Thyroid gland (tissue), 4 donors: ENCODE measurements around the gene CARD14. TPM values are rescaled to one million over a fixed set of nuclear protein-coding genes. Genes with fewer than 3 reads are reported as not detected.

Experiments used
- DNase-seq, 2 donors: peaks; one replicate each; pipeline ENCODE4 v3.0.0-alpha.2; 2019
- H3K27ac ChIP-seq, 3 donors: fragments of 200-600 bp; sonication (generic); 1 replicate in 2 of 3; 2 replicates in 1 of 3; pipeline ENCODE4 v1.5.1; 2016 to 2019; ENCODE audit warnings: mild to moderate bottlenecking in 1 of 3, moderate library complexity in 1 of 3
- H3K27me3 ChIP-seq: fragments of 200-600 bp; sonication (generic); one replicate; pipeline ENCODE4 v1.5.1; 2019
- H3K36me3 ChIP-seq, 2 donors: fragments of 200-600 bp; sonication (generic); one replicate each; pipeline ENCODE4 v1.5.1; 2016 to 2019
- H3K4me1 ChIP-seq, 2 donors: fragments of 200-600 bp; sonication (generic); one replicate each; pipeline ENCODE4 v1.5.1; 2017 to 2019
- H3K4me3 ChIP-seq, 3 donors: fragments of 200-600 bp; sonication (generic); replicated peaks in 1 of 3; 1 replicate in 2 of 3; 2 replicates in 1 of 3; pipeline ENCODE4 v1.5.1; 2016; ENCODE audit warnings: mild to moderate bottlenecking in 1 of 3
- H3K9me3 ChIP-seq: fragments of 200-600 bp; sonication (generic); one replicate; pipeline ENCODE4 v1.5.1; 2017
- POLR2A ChIP-seq, 2 donors: fragments of 450-650 bp; IDR thresholded peaks; one replicate each; pipeline ENCODE4 v1.6.1; 2017; ENCODE audit warnings: antibody characterized with exemption in 2 of 2, mild to moderate bottlenecking in 2 of 2, moderate library complexity in 1 of 2
- WGBS, 2 donors: methylation state at CpG; one replicate each; pipeline ENCODE4 v1.1.5; 2017; 5-methylcytosine and 5-hydroxymethylcytosine counted together
- intact Hi-C: fragments of 100-400 bp; cut with DNase I; formaldehyde crosslinking; loops from one replicate; pipeline ENCODE4 v1.15.1; 2023
- total RNA-seq, 4 donors: library from RNA; depleted of rRNA; stranded (reverse); fragments of >200 nt; gene quantifications; one replicate each; pipeline ENCODE4 v1.2.3, GENCODE V29; 2016
- TF ChIP-seq, protein P1 (sequence below), 6 experiments: fragments of 200-600 bp in 3 of 6; fragments of 450-650 bp in 3 of 6; sonication (generic) in 3 of 6; IDR thresholded peaks; one replicate each; pipeline ENCODE4 v1.5.1; 2016 to 2019; ENCODE audit warnings: antibody characterized with exemption in 6 of 6, mild to moderate bottlenecking in 2 of 6, inconsistent platforms in 1 of 6, moderate library complexity in 1 of 6

CARD14 gene
- total RNA-seq, 4 donors from 2014 or later, result 0.34 to 3.9 TPM; not detected in 2

DNA sequence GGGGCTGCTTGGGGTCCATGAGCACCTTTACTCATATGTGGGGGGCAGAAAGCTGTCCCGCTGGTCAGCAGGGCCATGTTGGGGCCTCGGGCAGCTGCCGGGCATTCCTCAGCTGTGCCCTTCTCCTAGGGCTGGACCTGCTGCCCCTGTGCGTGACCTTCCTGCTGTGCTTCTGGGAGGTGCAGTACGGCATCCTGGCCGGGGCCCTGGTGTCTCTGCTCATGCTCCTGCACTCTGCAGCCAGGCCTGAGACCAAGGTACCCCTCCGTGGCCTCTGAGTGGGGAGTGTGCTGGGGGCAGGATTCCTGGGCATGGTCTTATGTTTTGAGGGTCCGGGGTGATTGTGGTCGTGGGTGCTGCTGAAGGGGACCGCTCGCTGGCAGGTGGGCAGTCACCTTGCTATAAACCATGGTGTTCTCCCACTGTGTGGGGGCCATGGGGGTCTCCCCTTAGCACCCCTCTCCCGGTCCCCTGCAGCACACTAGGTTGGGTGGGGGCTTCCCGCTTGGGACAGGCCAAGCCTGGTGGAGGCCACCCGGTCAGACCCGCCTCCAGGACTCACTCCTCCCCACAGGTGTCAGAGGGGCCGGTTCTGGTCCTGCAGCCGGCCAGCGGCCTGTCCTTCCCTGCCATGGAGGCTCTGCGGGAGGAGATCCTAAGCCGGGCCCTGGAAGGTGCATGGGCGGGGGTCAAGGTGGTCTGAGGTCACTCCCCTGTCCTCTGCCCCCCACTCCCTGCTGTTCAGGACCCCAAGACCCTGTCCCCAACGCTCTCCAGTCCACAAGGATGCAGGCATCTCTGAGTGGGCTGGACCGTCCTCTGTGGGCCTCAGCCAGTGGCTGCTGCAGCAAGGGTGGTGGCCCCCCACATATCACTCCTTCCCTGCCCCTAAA is 78.4 kb downstream of the CARD14 start:
- 96 to 98% methylated on average over 9 to 15 of the region's 23 CpGs for WGBS, 2 donors
- no peak overlapping the region for H3K27ac ChIP-seq
- TF ChIP-seq, protein P1, sequence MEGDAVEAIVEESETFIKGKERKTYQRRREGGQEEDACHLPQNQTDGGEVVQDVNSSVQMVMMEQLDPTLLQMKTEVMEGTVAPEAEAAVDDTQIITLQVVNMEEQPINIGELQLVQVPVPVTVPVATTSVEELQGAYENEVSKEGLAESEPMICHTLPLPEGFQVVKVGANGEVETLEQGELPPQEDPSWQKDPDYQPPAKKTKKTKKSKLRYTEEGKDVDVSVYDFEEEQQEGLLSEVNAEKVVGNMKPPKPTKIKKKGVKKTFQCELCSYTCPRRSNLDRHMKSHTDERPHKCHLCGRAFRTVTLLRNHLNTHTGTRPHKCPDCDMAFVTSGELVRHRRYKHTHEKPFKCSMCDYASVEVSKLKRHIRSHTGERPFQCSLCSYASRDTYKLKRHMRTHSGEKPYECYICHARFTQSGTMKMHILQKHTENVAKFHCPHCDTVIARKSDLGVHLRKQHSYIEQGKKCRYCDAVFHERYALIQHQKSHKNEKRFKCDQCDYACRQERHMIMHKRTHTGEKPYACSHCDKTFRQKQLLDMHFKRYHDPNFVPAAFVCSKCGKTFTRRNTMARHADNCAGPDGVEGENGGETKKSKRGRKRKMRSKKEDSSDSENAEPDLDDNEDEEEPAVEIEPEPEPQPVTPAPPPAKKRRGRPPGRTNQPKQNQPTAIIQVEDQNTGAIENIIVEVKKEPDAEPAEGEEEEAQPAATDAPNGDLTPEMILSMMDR (IDR thresholded peaks at IDR 0.05), result no peak
- no peak for TF ChIP-seq POLR2A (IDR thresholded peaks at IDR 0.05)
- no peaks in the 10 kb centered on the region for H3K27me3 ChIP-seq
- intact Hi-C loops, result no loop called here
- H3K4me1 ChIP-seq, result peaks cover 6 to 9% of the 10 kb centered on the region in 2 donors
- H3K9me3 ChIP-seq, result no peaks in the 10 kb centered on the region
- peaks cover 37 to 44% of the 10 kb centered on the region in 2 donors for H3K36me3 ChIP-seq
- H3K4me3 ChIP-seq, result no peak overlapping the region
- no peak for DNase-seq

DNA sequence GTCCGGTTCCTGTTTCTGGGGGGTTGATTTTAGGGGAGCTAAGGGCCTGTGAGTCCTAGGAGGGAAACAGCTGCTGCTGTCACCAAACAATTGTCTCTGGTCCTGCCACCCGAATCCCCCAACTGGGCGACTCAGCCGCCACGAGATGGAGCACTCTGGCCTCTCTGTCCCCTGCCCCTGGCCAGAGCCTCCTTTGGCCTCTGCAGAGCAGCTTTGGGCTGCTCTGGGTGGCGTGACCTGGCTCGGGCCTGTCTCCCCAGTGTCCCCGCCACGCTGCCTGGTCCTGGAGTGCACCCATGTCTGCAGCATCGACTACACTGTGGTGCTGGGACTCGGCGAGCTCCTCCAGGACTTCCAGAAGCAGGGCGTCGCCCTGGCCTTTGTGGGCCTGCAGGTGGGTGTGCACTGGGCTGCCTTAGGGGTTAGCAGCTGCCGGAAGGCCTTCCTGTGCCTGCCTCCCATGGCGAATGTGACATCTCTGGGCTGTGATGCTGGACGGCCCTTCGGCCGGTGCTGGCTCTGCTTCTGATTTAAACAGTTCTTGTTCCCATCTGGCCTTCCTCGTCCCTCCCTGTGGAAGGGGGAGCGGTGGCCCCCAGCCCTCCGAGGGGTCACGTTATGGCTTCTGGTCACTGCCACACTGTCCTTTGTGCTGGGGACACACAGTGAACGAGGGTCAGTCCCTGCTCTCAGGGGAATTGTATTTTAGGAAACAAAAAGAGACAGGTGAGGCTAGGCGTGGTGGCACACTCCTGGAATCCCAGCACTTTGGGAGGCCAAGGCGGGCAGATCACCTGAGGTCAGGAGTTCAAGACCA is 79.3 kb downstream of the CARD14 start:
- no peak overlapping the region for H3K27ac ChIP-seq
- H3K4me3 ChIP-seq, result no peak overlapping the region
- H3K4me1 ChIP-seq, result peaks cover 12 to 18% of the 10 kb centered on the region in 2 donors
- no peak for DNase-seq
- whole genome bisulfite sequencing, 2 donors, result 90 to 92% methylated on average over 15 to 26 of the region's 26 CpGs
- peaks cover 28 to 40% of the 10 kb centered on the region in 2 donors for H3K36me3 ChIP-seq
- no peak for TF ChIP-seq POLR2A (IDR thresholded peaks at IDR 0.05)
- TF ChIP-seq, protein P1 (IDR thresholded peaks at IDR 0.05), result no peak
- intact Hi-C loops, result no loop called here
- no peaks in the 10 kb centered on the region for H3K27me3 ChIP-seq
- H3K9me3 ChIP-seq, result no peaks in the 10 kb centered on the region

DNA sequence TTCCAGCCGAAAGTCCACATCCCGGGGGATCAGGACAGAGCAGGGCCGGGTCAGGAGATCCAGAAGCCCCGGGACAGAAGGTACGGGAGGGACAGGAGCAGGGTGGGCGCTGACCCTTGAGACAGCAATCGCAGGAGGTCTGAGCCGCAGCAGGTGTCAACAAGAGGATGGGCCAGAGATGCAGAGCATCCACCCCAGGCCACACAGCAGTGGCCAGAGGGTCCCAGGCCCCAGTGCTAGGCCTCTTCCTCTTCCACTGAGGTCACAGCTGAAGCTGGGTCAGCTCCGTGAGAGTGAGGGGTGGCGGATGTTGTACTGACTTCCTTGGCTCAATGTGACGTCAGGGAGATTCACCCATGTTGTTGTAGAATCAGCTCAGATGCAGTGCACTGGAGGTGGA is 82.1 kb downstream of the CARD14 start:
- intact Hi-C loops, result no loop called here
- TF ChIP-seq, protein P1 (IDR thresholded peaks at IDR 0.05), result no peak
- TF ChIP-seq POLR2A (IDR thresholded peaks at IDR 0.05), result no peak

DNA sequence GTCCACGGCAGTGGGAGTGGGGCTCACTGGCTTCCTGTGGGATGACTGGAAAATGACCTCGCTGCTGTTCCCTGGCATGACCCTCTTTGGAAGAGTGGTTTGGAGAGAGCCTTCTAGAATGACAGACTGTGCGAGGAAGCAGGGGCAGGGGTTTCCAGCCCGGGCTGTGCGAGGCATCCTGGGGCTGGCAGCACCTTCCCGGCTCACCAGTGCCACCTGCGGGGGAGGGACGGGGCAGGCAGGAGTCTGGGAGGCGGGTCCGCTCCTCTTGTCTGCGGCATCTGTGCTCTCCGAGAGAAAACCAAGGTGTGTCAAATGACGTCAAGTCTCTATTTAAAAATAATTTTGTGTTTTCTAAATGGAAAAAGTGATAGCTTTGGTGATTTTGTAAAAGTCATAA is 83.0 kb downstream of the CARD14 start:
- Histone ChIP-seq H3K27ac (peak overlapping the region; percentile 84 to 96 (median 94)), H3K4me1 (peaks cover 32 to 45% of the 10 kb centered on the region in 2 donors), H3K9me3 (no peaks in the 10 kb centered on the region), H3K4me3 (no peak overlapping the region), H3K27me3 (no peaks in the 10 kb centered on the region), H3K36me3 (peaks cover 6 to 20% of the 10 kb centered on the region in 2 donors)
- TF ChIP-seq, protein P1 (IDR thresholded peaks at IDR 0.05), result peak in 4 of 6 experiments; percentile 30 to 57 (median 44)
- no peak for TF ChIP-seq POLR2A (IDR thresholded peaks at IDR 0.05)
- intact Hi-C loops, result no loop called here
- peak; percentile 69 to 72 for DNase-seq
- 49% methylated on average over 13 of the region's 13 CpGs for WGBS, 2 donors

More for the DNA sequence above, 82.1 kb downstream of the CARD14 start:
- no peaks in the 10 kb centered on the region for H3K27me3 ChIP-seq
- H3K36me3 ChIP-seq, result peaks cover 8 to 20% of the 10 kb centered on the region in 2 donors
- no peak overlapping the region for H3K4me3 ChIP-seq
- DNase-seq, result no peak
- H3K27ac ChIP-seq, result peak overlapping the region in 2 of 3 donors; percentile 84 to 94
- 91 to 92% methylated on average over 11 of the region's 11 CpGs for WGBS, 2 donors
- H3K9me3 ChIP-seq, result no peaks in the 10 kb centered on the region
- peaks cover 32 to 45% of the 10 kb centered on the region in 2 donors for H3K4me1 ChIP-seq
